GM12801 (cell line): ENCODE data around the gene MRI1.

ENCODE experiments used
- TF ChIP-seq, protein P1 (sequence below): IDR thresholded peaks from one replicate; pipeline ENCODE4 v1.5.1; 2011; ENCODE audit warnings: control low read depth; ENCODE audit not compliant: insufficient read length; ENCODE audit errors: extremely low read depth

Gene MRI1

GRCh38 chr19:13784731-13785452 is 20.6 kb downstream of the MRI1 start:
- TF ChIP-seq, protein P1, sequence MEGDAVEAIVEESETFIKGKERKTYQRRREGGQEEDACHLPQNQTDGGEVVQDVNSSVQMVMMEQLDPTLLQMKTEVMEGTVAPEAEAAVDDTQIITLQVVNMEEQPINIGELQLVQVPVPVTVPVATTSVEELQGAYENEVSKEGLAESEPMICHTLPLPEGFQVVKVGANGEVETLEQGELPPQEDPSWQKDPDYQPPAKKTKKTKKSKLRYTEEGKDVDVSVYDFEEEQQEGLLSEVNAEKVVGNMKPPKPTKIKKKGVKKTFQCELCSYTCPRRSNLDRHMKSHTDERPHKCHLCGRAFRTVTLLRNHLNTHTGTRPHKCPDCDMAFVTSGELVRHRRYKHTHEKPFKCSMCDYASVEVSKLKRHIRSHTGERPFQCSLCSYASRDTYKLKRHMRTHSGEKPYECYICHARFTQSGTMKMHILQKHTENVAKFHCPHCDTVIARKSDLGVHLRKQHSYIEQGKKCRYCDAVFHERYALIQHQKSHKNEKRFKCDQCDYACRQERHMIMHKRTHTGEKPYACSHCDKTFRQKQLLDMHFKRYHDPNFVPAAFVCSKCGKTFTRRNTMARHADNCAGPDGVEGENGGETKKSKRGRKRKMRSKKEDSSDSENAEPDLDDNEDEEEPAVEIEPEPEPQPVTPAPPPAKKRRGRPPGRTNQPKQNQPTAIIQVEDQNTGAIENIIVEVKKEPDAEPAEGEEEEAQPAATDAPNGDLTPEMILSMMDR, result no peak

- TF ChIP-seq, protein P1, result no peak
Measured at GRCh38 chr19:13788991-13789390, 24.7 kb downstream of the MRI1 start.

DNA sequence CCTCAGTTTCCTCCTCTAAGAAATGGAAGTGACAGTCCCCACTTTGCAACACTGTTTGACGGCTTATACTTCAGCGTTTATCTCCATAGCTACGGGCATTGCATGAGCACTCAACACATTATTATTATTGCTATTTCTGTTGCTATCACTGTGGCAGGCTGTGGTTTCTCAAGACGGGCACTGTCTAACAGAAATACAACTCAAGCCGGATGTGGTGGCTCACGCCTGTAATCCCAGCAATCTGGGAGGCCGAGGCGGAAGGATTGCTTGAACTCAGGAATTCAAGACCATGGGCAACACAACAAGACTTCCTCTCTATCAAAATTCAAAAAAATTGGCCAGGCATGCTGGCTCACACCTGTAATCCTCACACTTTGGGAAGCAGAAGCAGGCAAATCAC is 26.0 kb downstream of the MRI1 start:
- TF ChIP-seq, protein P1, result no peak

GRCh38 chr19:13794398-13794756 is 30.1 kb downstream of the MRI1 start:
- TF ChIP-seq, protein P1, result no peak

GRCh38 chr19:13794757-13795589 is 30.7 kb downstream of the MRI1 start, which contains the start of gene ZSWIM4:
ZSWIM4 (plus strand) TSS chr19:13795443; CDS start chr19:13795649, 206 bp downstream.
- TF ChIP-seq, protein P1, result no peak

- TF ChIP-seq, protein P1, result no peak
Measured at GRCh38 chr19:13795595-13796300, 31.4 kb downstream of the MRI1 start.
